ENCODE results near the gene EPC1.

DNA sequence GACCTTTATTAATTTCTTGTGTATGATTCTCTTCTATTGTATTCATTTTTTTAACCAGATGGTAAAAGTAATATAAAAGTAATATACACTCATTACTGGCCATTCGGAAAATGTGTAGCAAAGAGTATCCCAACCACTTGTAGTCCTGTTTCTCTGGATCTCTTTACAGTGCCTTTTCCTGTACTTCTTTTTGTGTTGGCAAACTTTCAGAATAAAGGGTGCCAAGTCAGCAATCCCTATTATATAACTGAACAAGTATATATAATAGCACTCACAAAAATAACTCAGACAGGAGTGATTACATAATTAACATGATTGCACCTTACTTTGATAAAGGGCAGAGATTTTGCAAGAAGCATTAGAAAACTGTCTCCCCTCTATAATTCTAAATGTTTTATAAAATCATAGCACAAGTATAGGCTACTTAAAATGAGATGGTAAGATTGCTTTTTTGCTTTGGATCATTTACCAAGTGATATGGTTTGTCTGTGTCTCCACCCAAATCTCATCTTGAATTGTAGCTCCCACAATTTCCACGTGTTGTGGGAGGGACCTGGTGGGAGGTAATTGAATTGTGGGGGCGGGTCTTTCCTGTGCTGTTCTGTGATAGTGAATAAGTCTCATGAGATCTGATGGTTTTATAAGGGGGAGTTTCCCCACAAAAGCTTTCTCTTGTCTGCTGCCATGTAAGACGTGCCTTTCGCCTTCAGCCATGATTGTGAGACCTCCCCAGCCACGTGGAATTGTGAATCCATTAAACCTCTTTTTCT is 41.5 kb upstream of the EPC1 start:
- TF ChIP-seq, protein P1, sequence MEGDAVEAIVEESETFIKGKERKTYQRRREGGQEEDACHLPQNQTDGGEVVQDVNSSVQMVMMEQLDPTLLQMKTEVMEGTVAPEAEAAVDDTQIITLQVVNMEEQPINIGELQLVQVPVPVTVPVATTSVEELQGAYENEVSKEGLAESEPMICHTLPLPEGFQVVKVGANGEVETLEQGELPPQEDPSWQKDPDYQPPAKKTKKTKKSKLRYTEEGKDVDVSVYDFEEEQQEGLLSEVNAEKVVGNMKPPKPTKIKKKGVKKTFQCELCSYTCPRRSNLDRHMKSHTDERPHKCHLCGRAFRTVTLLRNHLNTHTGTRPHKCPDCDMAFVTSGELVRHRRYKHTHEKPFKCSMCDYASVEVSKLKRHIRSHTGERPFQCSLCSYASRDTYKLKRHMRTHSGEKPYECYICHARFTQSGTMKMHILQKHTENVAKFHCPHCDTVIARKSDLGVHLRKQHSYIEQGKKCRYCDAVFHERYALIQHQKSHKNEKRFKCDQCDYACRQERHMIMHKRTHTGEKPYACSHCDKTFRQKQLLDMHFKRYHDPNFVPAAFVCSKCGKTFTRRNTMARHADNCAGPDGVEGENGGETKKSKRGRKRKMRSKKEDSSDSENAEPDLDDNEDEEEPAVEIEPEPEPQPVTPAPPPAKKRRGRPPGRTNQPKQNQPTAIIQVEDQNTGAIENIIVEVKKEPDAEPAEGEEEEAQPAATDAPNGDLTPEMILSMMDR (IDR thresholded peaks at IDR 0.05), result no peak
- TF ChIP-seq POLR2A (IDR thresholded peaks at IDR 0.05), result no peak

Measured in body of pancreas (tissue), 4 donors.